HL-60 (cell line): Measurements from ENCODE around the gene RPS3.
"Not testable (repeated sequence)": the region's sequence is repeated elsewhere in the genome, so short reads cannot be mapped to it uniquely, and the experiment has no call there.

Source experiments
- DNase-seq, 2 experiments: peaks; one replicate each; pipeline ENCODE4 v3.0.0-alpha.2; 2010 to 2020; ENCODE audit warnings: low read depth in 1 of 2, low spot score in 1 of 2
- H3K27ac ChIP-seq: fragments of 250-450 bp; sonication (Bioruptor Pico); replicated peaks from 2 replicates; pipeline ENCODE4 v1.5.1; 2020; ENCODE audit warnings: mild to moderate bottlenecking, moderate library complexity
- H3K27me3 ChIP-seq: fragments of 250-450 bp; sonication (Bioruptor Pico); 2 replicates; pipeline ENCODE4 v1.5.1; 2021; ENCODE audit warnings: mild to moderate bottlenecking, moderate library complexity; ENCODE audit not compliant: insufficient read depth, poor library complexity, severe bottlenecking
- H3K4me3 ChIP-seq: replicated peaks from 2 replicates; pipeline ENCODE4 v1.5.1; 2011; ENCODE audit warnings: mild to moderate bottlenecking, control low read depth, low read length; ENCODE audit not compliant: insufficient read depth
- CTCF ChIP-seq: IDR thresholded peaks from one replicate; pipeline ENCODE4 v1.5.1; 2011; ENCODE audit warnings: low read length, control low read depth, inconsistent platforms; ENCODE audit not compliant: insufficient read depth
- GABPA ChIP-seq: IDR thresholded peaks from 2 replicates; pipeline ENCODE4 v1.6.1; 2012; ENCODE audit warnings: low read depth
- POLR2AphosphoS5 ChIP-seq: IDR thresholded peaks from 2 replicates; pipeline ENCODE4 v1.6.1; 2012; ENCODE audit warnings: low read depth
- REST ChIP-seq: IDR thresholded peaks from 2 replicates; pipeline ENCODE4 v1.6.1; 2012; ENCODE audit warnings: low read depth; ENCODE audit not compliant: insufficient replicate concordance
- SPI1 ChIP-seq: IDR thresholded peaks from 2 replicates; pipeline ENCODE4 v1.6.1; 2012; ENCODE audit warnings: low read depth, mild to moderate bottlenecking, borderline replicate concordance

Gene RPS3

GRCh38 chr11:75406338-75406777 is 7.0 kb downstream of the RPS3 start:
- Histone ChIP-seq H3K27ac (no peak overlapping the region), H3K4me3 (no peak overlapping the region)
- peak in 1 of 2 experiments; percentile 31 for DNase-seq

GRCh38 chr11:75408957-75409219 is 9.6 kb downstream of the RPS3 start:
- no peaks in the 10 kb centered on the region for H3K27me3 ChIP-seq
- DNase-seq, result no peak
- TF ChIP-seq POLR2AphosphoS5, result no peak
- no peak for TF ChIP-seq CTCF
- TF ChIP-seq GABPA, result no peak
- TF ChIP-seq SPI1, result no peak
- TF ChIP-seq REST, result no peak
- H3K27ac ChIP-seq, result no peak overlapping the region
- H3K4me3 ChIP-seq, result no peak overlapping the region

More at GRCh38 chr11:75406338-75406777, 7.0 kb downstream of the RPS3 start:
- no peaks in the 10 kb centered on the region for H3K27me3 ChIP-seq
- 0 out of 2 replicates have a peak, but pooled peaks have one; percentile 60 for TF ChIP-seq POLR2AphosphoS5
- TF ChIP-seq SPI1, result no peak
- TF ChIP-seq GABPA, result no peak
- TF ChIP-seq REST, result no peak
- no peak for TF ChIP-seq CTCF

- H3K4me3 ChIP-seq, DNase-seq, H3K27me3 ChIP-seq, H3K27ac ChIP-seq: not testable (repeated sequence)
Observed at GRCh38 chr11:75409971-75410370, 10.7 kb downstream of the RPS3 start.

- not testable (repeated sequence) for DNase-seq, H3K27me3 ChIP-seq, H3K4me3 ChIP-seq, H3K27ac ChIP-seq
Observed at GRCh38 chr11:75413146-75413545, 13.8 kb downstream of the RPS3 start.

- Histone ChIP-seq H3K4me3 (no peak overlapping the region), H3K27ac (no peak overlapping the region), H3K27me3 (no peaks in the 10 kb centered on the region)
- no peak for DNase-seq
- no peak for TF ChIP-seq GABPA
- no peak for TF ChIP-seq SPI1
Observed at GRCh38 chr11:75413864-75414263, 14.5 kb downstream of the RPS3 start.
